ENCODE data around the gene KIZ.

Gene KIZ

GRCh38 chr20:21127201-21127981, 1.5 kb downstream of the KIZ start:
- no peak overlapping the region for H3K27ac Mint-ChIP-seq
- H3K4me1 Mint-ChIP-seq = peaks cover 17% of the 10 kb centered on the region
- no peaks in the 10 kb centered on the region for H3K27me3 Mint-ChIP-seq (ENCODE audit: low read depth, poor library complexity)
- H3K4me3 Mint-ChIP-seq = peak overlapping the region; percentile 93
- no peak for TF ChIP-seq CTCF (IDR thresholded peaks at IDR 0.05)
- no peak for DNase-seq
- H3K9me3 Mint-ChIP-seq = no peaks in the 10 kb centered on the region
- peaks cover 5% of the 10 kb centered on the region for H3K36me3 Mint-ChIP-seq (ENCODE audit: low read depth)

GRCh38 chr20:21129861-21130260, 4.0 kb downstream of the KIZ start:
- Mint-ChIP-seq H3K27me3 (ENCODE audit: low read depth, poor library complexity) (no peaks in the 10 kb centered on the region), H3K27ac (no peak overlapping the region), H3K4me1 (peaks cover 17% of the 10 kb centered on the region), H3K9me3 (no peaks in the 10 kb centered on the region), H3K4me3 (no peak overlapping the region), H3K36me3 (ENCODE audit: low read depth) (peaks cover 5% of the 10 kb centered on the region)
- DNase-seq = no peak
- TF ChIP-seq CTCF (IDR thresholded peaks at IDR 0.05) = no peak

GRCh38 chr20:21133404-21133803, 7.5 kb downstream of the KIZ start:
- Mint-ChIP-seq H3K36me3 (ENCODE audit: low read depth) (peaks cover 10% of the 10 kb centered on the region), H3K4me3 (no peak overlapping the region), H3K27ac (no peak overlapping the region), H3K4me1 (peaks cover 6% of the 10 kb centered on the region), H3K27me3 (ENCODE audit: low read depth, poor library complexity) (no peaks in the 10 kb centered on the region), H3K9me3 (no peaks in the 10 kb centered on the region)
- TF ChIP-seq CTCF (IDR thresholded peaks at IDR 0.05) = no peak
- no peak for DNase-seq

GRCh38 chr20:21133917-21134622, 8.2 kb downstream of the KIZ start:
- H3K9me3 Mint-ChIP-seq = no peaks in the 10 kb centered on the region
- no peaks in the 10 kb centered on the region for H3K27me3 Mint-ChIP-seq (ENCODE audit: low read depth, poor library complexity)
- H3K4me3 Mint-ChIP-seq = no peak overlapping the region
- H3K4me1 Mint-ChIP-seq = peaks cover 6% of the 10 kb centered on the region
- no peak for TF ChIP-seq CTCF (IDR thresholded peaks at IDR 0.05)
- H3K36me3 Mint-ChIP-seq (ENCODE audit: low read depth) = peaks cover 10% of the 10 kb centered on the region
- H3K27ac Mint-ChIP-seq = no peak overlapping the region
- DNase-seq = no peak

- H3K27me3 Mint-ChIP-seq (ENCODE audit: low read depth, poor library complexity) = no peaks in the 10 kb centered on the region
- TF ChIP-seq CTCF (IDR thresholded peaks at IDR 0.05) = no peak
- no peak overlapping the region for H3K27ac Mint-ChIP-seq
- no peaks in the 10 kb centered on the region for H3K9me3 Mint-ChIP-seq
- no peak for DNase-seq
- H3K36me3 Mint-ChIP-seq (ENCODE audit: low read depth) = peaks cover 11% of the 10 kb centered on the region
- no peak overlapping the region for H3K4me3 Mint-ChIP-seq
- peaks cover 3% of the 10 kb centered on the region for H3K4me1 Mint-ChIP-seq
Measured at GRCh38 chr20:21134883-21135493, 9.1 kb downstream of the KIZ start.

All from nephron progenitor cell (in vitro differentiated cells).